Measurements from ENCODE around the gene SELENOO.

Gene SELENOO

DNA sequence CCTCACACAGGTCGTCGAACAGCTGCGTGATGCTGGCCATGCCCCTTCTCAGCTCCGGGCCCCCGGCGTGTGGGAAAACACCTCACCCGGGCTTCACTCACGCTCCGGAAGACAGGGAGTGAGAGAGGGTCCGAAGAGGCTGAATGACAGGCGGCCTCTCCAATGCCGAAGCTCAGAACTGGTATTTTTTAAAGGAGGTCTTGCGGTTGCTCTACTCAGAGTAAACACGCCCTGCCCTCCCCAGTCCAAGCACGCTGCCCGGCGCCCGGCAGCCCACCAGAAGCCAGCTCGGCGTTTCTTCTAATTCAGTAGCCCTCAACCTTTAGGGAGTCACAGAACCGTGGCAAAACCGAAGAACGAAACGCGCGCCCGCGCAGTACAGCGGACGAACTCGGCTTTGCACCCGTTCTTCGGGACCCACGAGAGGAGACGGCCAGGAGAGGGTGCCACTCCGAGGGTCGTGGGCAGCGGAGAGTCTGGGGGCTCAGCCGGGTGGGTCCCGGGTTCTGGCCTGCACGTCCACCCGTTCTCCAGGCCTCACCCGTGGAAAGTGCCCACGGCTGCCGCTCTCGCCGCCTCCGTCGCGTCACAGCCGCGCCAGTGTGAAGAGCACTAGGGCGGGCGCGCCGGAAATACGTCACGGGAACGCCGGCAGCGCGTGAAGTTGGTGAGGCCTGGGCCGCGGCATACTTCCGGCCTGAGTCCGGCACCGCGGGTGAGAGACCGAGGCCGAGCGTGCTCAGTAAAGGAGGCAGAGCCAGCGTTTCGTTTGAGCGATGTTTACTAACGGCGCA lies 43.8 kb downstream of the SELENOO start, which contains the start of gene TUBGCP6:
Gene TUBGCP6 (minus strand): TSS at position 604 of the 794 bp plus-strand sequence. CDS start 564 bp downstream, at position 40.
- Histone ChIP-seq H3K18ac (ENCODE audit: low read depth in 1 of 2, low read length in 2 of 2) (peak within 1 kb of the TSS; percentile 85 to 97), H4K8ac (ENCODE audit: low read length) (peak within 1 kb of the TSS; percentile 99), H2AK5ac (ENCODE audit: low read length, severe bottlenecking) (peak within 1 kb of the TSS; percentile 26), H2BK5ac (ENCODE audit: low read depth, low read length, poor library complexity, severe bottlenecking) (no peak within 1 kb of the TSS), H3K4me3 (ENCODE audit: insufficient read depth in 1 of 2, low read depth in 1 of 2, low read length in 2 of 2) (peak within 1 kb of the TSS; percentile 92 to 93), H3K4me1 (ENCODE audit: control insufficient read depth, insufficient read depth, low read depth, low read length) (peaks cover 40% of the 10 kb centered on the region), H3K27ac (ENCODE audit: low read length, poor library complexity, severe bottlenecking) (peak within 1 kb of the TSS; percentile 81), H3K4ac (ENCODE audit: low read depth in 1 of 2, low read length in 2 of 2) (peak within 1 kb of the TSS; percentile 84 to 85), H3K36me3 (ENCODE audit: control insufficient read depth in 1 of 2, insufficient read depth in 2 of 2, low read depth in 1 of 2, low read length in 2 of 2) (peaks cover 32 to 50% of the 10 kb centered on the region in 2 experiments), H4K91ac (ENCODE audit: low read length) (peak within 1 kb of the TSS; percentile 93), H3K4me2 (ENCODE audit: low read length, poor library complexity, severe bottlenecking) (peak within 1 kb of the TSS; percentile 96), H2BK15ac (ENCODE audit: low read depth, poor library complexity, severe bottlenecking) (no peak within 1 kb of the TSS), H2AFZ (ENCODE audit: low read depth, low read length) (peak within 1 kb of the TSS; percentile 54), H3K9ac (ENCODE audit: low read length) (peak within 1 kb of the TSS; percentile 96), H3K79me1 (replicated peaks; ENCODE audit: low read length, poor library complexity, severe bottlenecking) (peaks cover 36% of the 10 kb centered on the region), H3K9me3 (ENCODE audit: control insufficient read depth, low read length) (no peaks in the 10 kb centered on the region), H2BK12ac (ENCODE audit: low read length in 2 of 2) (peak within 1 kb of the TSS in 1 of 2 experiments; percentile 7), H3K14ac (ENCODE audit: low read length in 2 of 2) (peak within 1 kb of the TSS in 1 of 2 experiments; percentile 93), H3K27me3 (ENCODE audit: control insufficient read depth in 1 of 2, insufficient read depth in 1 of 2, low read length in 2 of 2) (no peaks in the 10 kb centered on the region), H2BK120ac (ENCODE audit: low read depth, low read length) (peak within 1 kb of the TSS; percentile 8), H3K23ac (ENCODE audit: low read length in 2 of 2) (peak within 1 kb of the TSS in 1 of 2 experiments; percentile 48)
- DNase-seq = peak; percentile 95
- under 1% methylated on average over 70 of the region's 76 CpGs for WGBS

DNA sequence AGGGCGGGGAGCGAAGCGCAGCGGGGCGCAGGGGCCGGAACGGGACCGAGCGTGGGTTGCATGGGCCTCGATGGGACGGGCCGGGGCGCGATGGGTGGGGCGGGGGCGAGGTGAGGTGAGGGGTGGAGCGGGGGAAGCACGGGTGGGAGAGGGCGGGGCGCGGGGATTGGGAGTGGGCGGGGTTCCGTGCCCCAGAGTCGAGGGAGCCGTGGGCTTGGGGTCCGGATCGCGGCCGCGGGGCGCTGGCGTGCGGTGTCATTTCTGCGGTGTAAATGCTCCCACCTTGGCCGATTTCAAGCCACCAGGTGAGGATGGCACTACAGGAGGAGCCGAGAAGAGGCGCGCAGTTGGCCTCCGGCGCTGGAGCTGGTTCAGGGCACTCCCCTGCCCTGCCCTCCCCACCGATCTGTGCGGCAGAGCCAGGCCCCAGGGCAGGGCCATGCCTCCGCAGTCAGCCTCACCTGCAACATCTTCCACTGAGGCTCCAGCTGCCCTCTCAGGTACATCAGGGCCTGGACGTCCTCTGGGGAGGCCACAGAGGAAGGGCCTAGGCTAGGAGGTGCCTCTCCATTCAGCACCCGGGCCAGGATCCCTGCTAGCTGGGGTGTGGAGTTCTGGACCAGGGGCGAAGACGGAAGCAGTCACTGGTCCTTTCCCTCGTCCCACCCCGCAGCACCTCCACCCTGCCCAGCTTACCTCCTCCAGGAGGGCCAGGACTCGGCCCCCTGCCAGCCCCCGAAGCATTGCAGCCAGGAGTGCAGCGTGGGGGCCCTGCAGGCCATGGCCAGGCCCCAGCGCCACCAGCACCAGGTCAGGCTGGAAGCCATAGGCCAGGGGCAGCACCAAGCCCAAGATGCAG lies 44.6 kb downstream of the SELENOO start:
- H3K4me3 ChIP-seq (ENCODE audit: insufficient read depth in 1 of 2, low read depth in 1 of 2, low read length in 2 of 2) = peak overlapping the region; percentile 92 to 93
- peak overlapping the region in 1 of 2 experiments; percentile 7 for H2BK12ac ChIP-seq (ENCODE audit: low read length in 2 of 2)
- peak overlapping the region; percentile 87 for H3K4me2 ChIP-seq (ENCODE audit: low read length, poor library complexity, severe bottlenecking)
- DNase-seq = no peak
- peak overlapping the region; percentile 81 for H3K27ac ChIP-seq (ENCODE audit: low read length, poor library complexity, severe bottlenecking)
- H3K4me1 ChIP-seq (ENCODE audit: control insufficient read depth, insufficient read depth, low read depth, low read length) = peaks cover 48% of the 10 kb centered on the region
- no peak overlapping the region for H2BK15ac ChIP-seq (ENCODE audit: low read depth, poor library complexity, severe bottlenecking)
- no peaks in the 10 kb centered on the region for H3K9me3 ChIP-seq (ENCODE audit: control insufficient read depth, low read length)
- H4K8ac ChIP-seq (ENCODE audit: low read length) = peak overlapping the region; percentile 94
- H3K36me3 ChIP-seq (ENCODE audit: control insufficient read depth in 1 of 2, insufficient read depth in 2 of 2, low read depth in 1 of 2, low read length in 2 of 2) = peaks cover 26 to 51% of the 10 kb centered on the region in 2 experiments
- peak overlapping the region; percentile 54 for H2AFZ ChIP-seq (ENCODE audit: low read depth, low read length)
- peaks cover 37% of the 10 kb centered on the region for H3K79me1 ChIP-seq (replicated peaks; ENCODE audit: low read length, poor library complexity, severe bottlenecking)
- WGBS = 22% methylated on average over 26 of the region's 53 CpGs
- peak overlapping the region in 1 of 2 experiments; percentile 93 for H3K14ac ChIP-seq (ENCODE audit: low read length in 2 of 2)
- no peak overlapping the region for H2AK5ac ChIP-seq (ENCODE audit: low read length, severe bottlenecking)
- H3K9ac ChIP-seq (ENCODE audit: low read length) = peak overlapping the region; percentile 96
- peak overlapping the region; percentile 93 for H4K91ac ChIP-seq (ENCODE audit: low read length)
- H3K23ac ChIP-seq (ENCODE audit: low read length in 2 of 2) = no peak overlapping the region
- H3K27me3 ChIP-seq (ENCODE audit: control insufficient read depth in 1 of 2, insufficient read depth in 1 of 2, low read length in 2 of 2) = no peaks in the 10 kb centered on the region
- peak overlapping the region; percentile 85 to 97 for H3K18ac ChIP-seq (ENCODE audit: low read depth in 1 of 2, low read length in 2 of 2)
- no peak overlapping the region for H2BK5ac ChIP-seq (ENCODE audit: low read depth, low read length, poor library complexity, severe bottlenecking)
- peak overlapping the region; percentile 29 to 85 for H3K4ac ChIP-seq (ENCODE audit: low read depth in 1 of 2, low read length in 2 of 2)
- H2BK120ac ChIP-seq (ENCODE audit: low read depth, low read length) = peak overlapping the region; percentile 8

DNA sequence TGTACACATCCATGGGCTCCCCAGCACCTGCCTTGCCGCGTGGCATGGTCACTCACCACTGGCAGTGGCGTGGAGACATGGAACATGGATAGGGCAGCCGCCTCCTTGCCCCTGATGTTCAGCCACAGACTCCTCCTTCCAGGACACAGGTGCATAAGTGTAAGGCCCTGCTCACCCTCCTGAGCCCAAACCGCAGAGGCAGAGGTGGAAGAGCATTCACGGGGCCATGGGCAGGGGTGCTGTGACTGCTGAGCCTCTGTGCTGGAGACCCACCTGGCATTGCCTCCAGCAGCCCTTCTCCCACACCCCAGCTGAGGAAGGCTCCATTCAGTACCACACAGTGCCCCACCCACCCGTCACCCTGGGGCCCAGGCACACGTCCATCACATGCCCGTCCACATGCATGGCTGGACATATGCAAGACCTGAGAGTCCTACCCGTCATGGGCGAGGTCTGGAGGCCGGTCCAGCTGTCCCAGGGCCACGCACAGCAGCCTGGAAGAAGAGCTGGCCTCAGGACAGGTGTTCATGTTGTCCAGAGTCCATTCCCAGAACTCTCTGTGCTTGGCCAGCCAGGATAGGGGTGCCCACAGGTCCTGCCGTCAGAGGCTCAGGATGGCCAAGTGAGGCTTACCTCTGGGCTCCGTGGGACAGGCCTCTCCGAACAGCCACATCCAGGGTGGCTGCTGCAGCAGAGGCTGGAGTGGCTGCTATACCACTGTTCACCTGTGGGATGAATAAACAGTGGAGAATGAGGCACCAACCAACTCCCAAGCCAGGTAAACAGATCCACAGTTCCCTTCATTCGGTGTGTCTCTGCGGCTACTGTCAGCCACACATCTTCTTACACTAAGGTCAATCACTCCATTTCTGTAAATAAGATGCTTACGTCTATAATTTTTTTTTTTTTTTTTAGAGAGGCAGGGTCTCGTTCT lies 45.7 kb downstream of the SELENOO start:
- Histone ChIP-seq H3K27ac (ENCODE audit: low read length, poor library complexity, severe bottlenecking) (no peak overlapping the region), H3K14ac (ENCODE audit: low read length in 2 of 2) (no peak overlapping the region), H2BK12ac (ENCODE audit: low read length in 2 of 2) (no peak overlapping the region), H3K4ac (ENCODE audit: low read depth in 1 of 2, low read length in 2 of 2) (no peak overlapping the region), H3K4me3 (ENCODE audit: insufficient read depth in 1 of 2, low read depth in 1 of 2, low read length in 2 of 2) (peak overlapping the region in 1 of 2 experiments; percentile 92), H2AK5ac (ENCODE audit: low read length, severe bottlenecking) (no peak overlapping the region), H3K4me2 (ENCODE audit: low read length, poor library complexity, severe bottlenecking) (no peak overlapping the region), H3K79me1 (replicated peaks; ENCODE audit: low read length, poor library complexity, severe bottlenecking) (peaks cover 38% of the 10 kb centered on the region), H3K27me3 (ENCODE audit: control insufficient read depth in 1 of 2, insufficient read depth in 1 of 2, low read length in 2 of 2) (no peaks in the 10 kb centered on the region), H3K9ac (ENCODE audit: low read length) (no peak overlapping the region), H3K36me3 (ENCODE audit: control insufficient read depth in 1 of 2, insufficient read depth in 2 of 2, low read depth in 1 of 2, low read length in 2 of 2) (peaks cover 26 to 51% of the 10 kb centered on the region in 2 experiments), H3K9me3 (ENCODE audit: control insufficient read depth, low read length) (no peaks in the 10 kb centered on the region), H3K4me1 (ENCODE audit: control insufficient read depth, insufficient read depth, low read depth, low read length) (peaks cover 51% of the 10 kb centered on the region), H2BK120ac (ENCODE audit: low read depth, low read length) (no peak overlapping the region), H2BK5ac (ENCODE audit: low read depth, low read length, poor library complexity, severe bottlenecking) (no peak overlapping the region), H3K23ac (ENCODE audit: low read length in 2 of 2) (no peak overlapping the region), H2BK15ac (ENCODE audit: low read depth, poor library complexity, severe bottlenecking) (no peak overlapping the region), H3K18ac (ENCODE audit: low read depth in 1 of 2, low read length in 2 of 2) (no peak overlapping the region), H4K91ac (ENCODE audit: low read length) (peak overlapping the region; percentile 34), H4K8ac (ENCODE audit: low read length) (peak overlapping the region; percentile 1), H2AFZ (ENCODE audit: low read depth, low read length) (no peak overlapping the region)
- 95% methylated on average over 20 of the region's 20 CpGs for whole genome bisulfite sequencing
- DNase-seq = no peak
